ENCODE results near the gene EFCAB14.
"Not testable (repeated sequence)": the region's sequence is repeated elsewhere in the genome, so short reads cannot be mapped to it uniquely, and the experiment has no call there.

Gene EFCAB14

GRCh38 chr1:46659307-46659870 lies 59.5 kb downstream of the EFCAB14 start:
- H3K4me1 Mint-ChIP-seq = peaks cover 5% of the 10 kb centered on the region
- H3K4me3 Mint-ChIP-seq = no peak overlapping the region
- H3K9me3 Mint-ChIP-seq = no peaks in the 10 kb centered on the region
- H3K27me3 Mint-ChIP-seq = no peaks in the 10 kb centered on the region
- peaks cover 36% of the 10 kb centered on the region for H3K36me3 Mint-ChIP-seq (ENCODE audit: low read depth)
- no peak for ATAC-seq
- no peak for DNase-seq
- no peak overlapping the region for H3K27ac Mint-ChIP-seq

DNA sequence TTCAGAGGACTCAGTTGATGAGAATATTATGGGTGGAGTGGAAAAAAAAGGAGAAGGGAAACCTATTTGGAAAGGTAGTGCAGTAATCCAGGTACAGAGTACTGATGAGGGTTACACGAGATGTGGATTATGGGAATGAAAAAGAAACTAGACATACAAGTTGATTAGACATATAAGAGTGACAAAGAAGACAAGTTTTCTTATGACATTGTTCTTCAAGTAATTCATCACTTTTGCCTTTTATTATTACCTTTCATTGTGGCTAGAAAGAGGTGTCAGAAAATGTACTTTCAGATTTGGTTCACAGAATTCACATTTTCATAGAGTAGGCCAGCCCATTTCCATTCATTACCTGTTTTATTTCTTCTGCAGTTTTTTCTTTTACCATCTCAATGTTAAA lies 61.1 kb downstream of the EFCAB14 start:
- Mint-ChIP-seq H3K27me3 (no peaks in the 10 kb centered on the region), H3K9me3 (no peaks in the 10 kb centered on the region), H3K27ac (no peak overlapping the region), H3K4me1 (peaks cover 14% of the 10 kb centered on the region), H3K4me3 (no peak overlapping the region), H3K36me3 (ENCODE audit: low read depth) (peaks cover 32% of the 10 kb centered on the region)
- no peak for ATAC-seq
- no peak for DNase-seq

- Mint-ChIP-seq H3K4me3 (no peak overlapping the region), H3K36me3 (ENCODE audit: low read depth) (peaks cover 39% of the 10 kb centered on the region), H3K27me3 (no peaks in the 10 kb centered on the region), H3K27ac (no peak overlapping the region), H3K9me3 (no peaks in the 10 kb centered on the region), H3K4me1 (peaks cover 14% of the 10 kb centered on the region)
- DNase-seq = no peak
- no peak for ATAC-seq
Observed at GRCh38 chr1:46656643-46657042, 62.3 kb downstream of the EFCAB14 start.

- Mint-ChIP-seq H3K27ac (no peak overlapping the region), H3K9me3 (no peaks in the 10 kb centered on the region), H3K4me1 (peaks cover 14% of the 10 kb centered on the region), H3K4me3 (no peak overlapping the region), H3K36me3 (ENCODE audit: low read depth) (peaks cover 42% of the 10 kb centered on the region), H3K27me3 (no peaks in the 10 kb centered on the region)
- ATAC-seq (no peak), DNase-seq (no peak)
Observed at GRCh38 chr1:46655848-46656247, 63.1 kb downstream of the EFCAB14 start.

DNA sequence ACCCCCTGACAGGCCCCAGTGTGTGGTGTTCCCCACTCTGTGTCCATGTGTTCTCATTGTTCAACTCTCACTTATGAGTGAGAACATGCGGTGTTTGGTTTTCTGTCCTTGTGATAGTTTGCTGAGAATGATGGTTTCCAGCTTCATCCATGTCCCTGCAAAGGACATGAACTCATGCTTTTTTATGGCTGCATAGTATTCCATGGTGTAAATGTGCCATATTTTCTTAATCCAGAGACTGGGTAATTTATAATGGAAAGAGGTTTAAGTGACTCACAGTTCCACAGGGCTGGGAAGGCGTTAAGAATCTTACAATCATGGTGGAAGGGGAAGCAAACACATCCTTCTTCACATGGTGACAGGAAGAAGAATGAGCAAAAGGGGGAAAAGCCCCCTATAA lies 64.2 kb downstream of the EFCAB14 start:
- Mint-ChIP-seq H3K4me1 (peaks cover 13% of the 10 kb centered on the region), H3K36me3 (ENCODE audit: low read depth) (peaks cover 51% of the 10 kb centered on the region)
- DNase-seq, H3K27ac Mint-ChIP-seq, H3K4me3 Mint-ChIP-seq, H3K27me3 Mint-ChIP-seq, ATAC-seq, H3K9me3 Mint-ChIP-seq: not testable (repeated sequence)

- no peak for DNase-seq
- H3K4me3 Mint-ChIP-seq = no peak overlapping the region
- peaks cover 4% of the 10 kb centered on the region for H3K9me3 Mint-ChIP-seq
- no peak for ATAC-seq
- H3K36me3 Mint-ChIP-seq (ENCODE audit: low read depth) = peaks cover 56% of the 10 kb centered on the region
- peak overlapping the region; percentile 20 for H3K27ac Mint-ChIP-seq
- H3K27me3 Mint-ChIP-seq = no peaks in the 10 kb centered on the region
- peaks cover 9% of the 10 kb centered on the region for H3K4me1 Mint-ChIP-seq
Observed at GRCh38 chr1:46654012-46654411, 64.9 kb downstream of the EFCAB14 start.

DNA sequence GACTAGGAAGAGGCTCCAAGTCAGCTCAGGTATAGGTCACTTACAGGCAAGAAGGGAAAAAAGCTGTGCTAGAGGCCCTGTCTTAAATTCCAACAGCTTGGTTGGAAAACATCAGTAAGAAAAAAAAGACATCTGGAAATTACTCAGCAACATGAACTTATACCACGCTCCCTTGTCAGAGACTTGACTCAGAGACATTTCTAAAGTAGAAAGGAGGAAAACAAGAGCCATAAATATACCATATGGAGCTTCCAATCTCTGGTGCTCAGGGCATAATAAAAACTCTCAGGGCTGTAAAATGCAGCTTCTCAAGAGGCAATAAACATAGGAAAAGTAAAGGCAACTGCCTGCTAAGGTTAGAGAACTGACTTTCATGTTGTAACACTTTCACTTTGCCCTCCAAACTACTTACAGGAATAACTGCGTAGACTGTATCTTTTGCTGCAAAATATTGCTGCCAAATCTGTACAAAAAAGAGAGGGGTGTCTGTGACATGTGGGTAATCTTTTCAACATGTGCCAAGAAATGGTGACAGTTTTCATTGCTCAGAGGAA lies 65.4 kb downstream of the EFCAB14 start:
- H3K4me1 Mint-ChIP-seq = peaks cover 9% of the 10 kb centered on the region
- H3K4me3 Mint-ChIP-seq = no peak overlapping the region
- no peaks in the 10 kb centered on the region for H3K27me3 Mint-ChIP-seq
- H3K9me3 Mint-ChIP-seq = peaks cover 4% of the 10 kb centered on the region
- peak overlapping the region; percentile 20 for H3K27ac Mint-ChIP-seq
- DNase-seq (no peak), ATAC-seq (peak; percentile 75)
- peaks cover 56% of the 10 kb centered on the region for H3K36me3 Mint-ChIP-seq (ENCODE audit: low read depth)

- H3K27ac Mint-ChIP-seq = peak overlapping the region; percentile 19
- H3K9me3 Mint-ChIP-seq = peaks cover 4% of the 10 kb centered on the region
- H3K27me3 Mint-ChIP-seq = no peaks in the 10 kb centered on the region
- no peak overlapping the region for H3K4me3 Mint-ChIP-seq
- DNase-seq (no peak), ATAC-seq (no peak)
- H3K36me3 Mint-ChIP-seq (ENCODE audit: low read depth) = peaks cover 53% of the 10 kb centered on the region
- H3K4me1 Mint-ChIP-seq = peaks cover 10% of the 10 kb centered on the region
Observed at GRCh38 chr1:46652321-46653100, 66.4 kb downstream of the EFCAB14 start.

- not testable (repeated sequence) for DNase-seq, H3K9me3 Mint-ChIP-seq, ATAC-seq, H3K27me3 Mint-ChIP-seq, H3K4me3 Mint-ChIP-seq, H3K27ac Mint-ChIP-seq
- Mint-ChIP-seq H3K4me1 (peaks cover 18% of the 10 kb centered on the region), H3K36me3 (ENCODE audit: low read depth) (peaks cover 61% of the 10 kb centered on the region)
Observed at GRCh38 chr1:46651152-46651551, 67.8 kb downstream of the EFCAB14 start.

GRCh38 chr1:46650491-46650890 lies 68.4 kb downstream of the EFCAB14 start:
- ATAC-seq (no peak), DNase-seq (no peak)
- Mint-ChIP-seq H3K27ac (no peak overlapping the region), H3K4me1 (peaks cover 18% of the 10 kb centered on the region), H3K4me3 (no peak overlapping the region), H3K27me3 (no peaks in the 10 kb centered on the region), H3K36me3 (ENCODE audit: low read depth) (peaks cover 54% of the 10 kb centered on the region), H3K9me3 (peaks cover 4% of the 10 kb centered on the region)

DNA sequence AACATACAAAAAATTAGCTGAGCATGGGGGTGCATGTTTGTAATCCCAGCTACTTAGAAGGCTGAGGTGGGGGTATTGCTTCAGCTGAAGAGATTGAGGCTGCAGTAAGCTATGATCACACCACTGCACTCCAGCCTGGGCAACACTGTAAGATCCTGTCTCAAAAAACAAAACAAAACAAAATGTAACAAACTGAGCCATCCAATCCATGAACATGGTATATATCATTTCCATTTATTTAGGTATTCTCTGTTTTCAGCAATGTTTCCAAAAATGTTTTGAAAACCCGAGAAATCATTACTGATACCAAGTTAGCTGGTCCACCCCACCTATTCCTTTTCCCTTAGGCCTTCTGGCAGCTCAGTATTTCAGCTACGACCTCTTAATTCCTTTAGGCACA lies 69.2 kb downstream of the EFCAB14 start:
- Mint-ChIP-seq H3K9me3 (peaks cover 4% of the 10 kb centered on the region), H3K27me3 (no peaks in the 10 kb centered on the region), H3K4me3 (no peak overlapping the region), H3K4me1 (peaks cover 18% of the 10 kb centered on the region), H3K36me3 (ENCODE audit: low read depth) (peaks cover 48% of the 10 kb centered on the region), H3K27ac (no peak overlapping the region)
- ATAC-seq (no peak), DNase-seq (no peak)

DNA sequence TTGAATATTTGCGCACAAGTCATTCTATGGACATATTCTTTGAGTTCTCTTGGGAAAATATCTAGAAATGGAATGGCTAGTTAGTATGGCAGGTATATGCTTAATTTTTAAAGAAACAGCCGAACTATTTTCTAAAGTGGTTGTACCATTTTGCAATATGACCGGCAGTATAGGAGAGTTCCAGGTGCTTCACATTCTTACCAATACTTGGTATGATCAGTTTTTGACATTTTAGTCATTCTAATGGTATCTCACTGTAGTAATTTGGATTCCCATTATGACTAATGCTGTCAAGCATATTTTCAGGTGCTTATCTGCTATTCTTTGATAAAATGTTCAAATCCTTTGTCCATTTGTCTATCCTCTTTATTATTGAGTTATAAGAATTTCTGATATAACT lies 71.3 kb downstream of the EFCAB14 start:
- peaks cover 9% of the 10 kb centered on the region for H3K4me1 Mint-ChIP-seq
- no peak overlapping the region for H3K4me3 Mint-ChIP-seq
- H3K36me3 Mint-ChIP-seq (ENCODE audit: low read depth) = peaks cover 36% of the 10 kb centered on the region
- H3K27me3 Mint-ChIP-seq = no peaks in the 10 kb centered on the region
- H3K9me3 Mint-ChIP-seq = peaks cover 4% of the 10 kb centered on the region
- H3K27ac Mint-ChIP-seq = no peak overlapping the region
- ATAC-seq (peak; percentile 49), DNase-seq (no peak)

- Mint-ChIP-seq H3K36me3 (ENCODE audit: low read depth) (peaks cover 31% of the 10 kb centered on the region), H3K27me3 (no peaks in the 10 kb centered on the region), H3K4me1 (peaks cover 9% of the 10 kb centered on the region), H3K4me3 (no peak overlapping the region), H3K9me3 (peaks cover 4% of the 10 kb centered on the region), H3K27ac (peak overlapping the region; percentile 20)
- ATAC-seq (peak; percentile 24), DNase-seq (no peak)
Observed at GRCh38 chr1:46646844-46647243, 72.1 kb downstream of the EFCAB14 start.

DNA sequence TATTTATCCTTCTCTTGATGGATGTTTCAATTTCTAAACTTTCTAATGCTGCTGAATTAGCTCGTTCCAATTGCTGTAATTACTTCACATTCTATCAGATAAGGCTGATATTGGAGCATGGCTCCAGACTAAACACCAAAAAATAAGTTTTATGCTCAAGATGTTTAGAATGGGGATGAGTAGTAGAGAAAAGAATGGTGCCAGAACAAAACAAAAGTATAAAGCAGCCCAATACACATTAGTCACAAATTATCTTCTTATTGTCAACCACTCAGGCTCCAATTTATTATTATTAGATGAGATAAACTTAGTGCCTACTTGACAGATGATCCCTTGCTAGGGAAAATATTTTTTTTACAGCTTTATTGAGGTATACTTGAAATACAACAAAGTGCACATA lies 72.6 kb downstream of the EFCAB14 start:
- Mint-ChIP-seq H3K4me1 (peaks cover 9% of the 10 kb centered on the region), H3K36me3 (ENCODE audit: low read depth) (peaks cover 30% of the 10 kb centered on the region), H3K27ac (no peak overlapping the region), H3K4me3 (no peak overlapping the region), H3K9me3 (peaks cover 4% of the 10 kb centered on the region), H3K27me3 (no peaks in the 10 kb centered on the region)
- ATAC-seq (no peak), DNase-seq (no peak)

- Mint-ChIP-seq H3K36me3 (ENCODE audit: low read depth) (peaks cover 27% of the 10 kb centered on the region), H3K4me1 (peaks cover 9% of the 10 kb centered on the region)
Observed at GRCh38 chr1:46645815-46646214, 73.1 kb downstream of the EFCAB14 start.

More at GRCh38 chr1:46645815-46646214, 73.1 kb downstream of the EFCAB14 start:
- no peaks in the 10 kb centered on the region for H3K27me3 Mint-ChIP-seq
- H3K9me3 Mint-ChIP-seq = peaks cover 4% of the 10 kb centered on the region
- no peak overlapping the region for H3K4me3 Mint-ChIP-seq
- DNase-seq (no peak), ATAC-seq (no peak)
- no peak overlapping the region for H3K27ac Mint-ChIP-seq

Measured in activated naive CD8-positive, alpha-beta T cell treated with anti-CD3 and anti-CD28 coated beads, Interleukin-2, amount 50 U/mL, for 24 hours (primary cell).